Heart left ventricle (tissue), 13 donors: Measurements from ENCODE around the gene TXNRD3.

ENCODE experiments used
- POLR2A ChIP-seq, 2 donors: fragments of 450-650 bp; IDR thresholded peaks; one replicate each; pipeline ENCODE4 v1.6.1; 2017; ENCODE audit warnings: antibody characterized with exemption in 2 of 2, mild to moderate bottlenecking in 2 of 2, moderate library complexity in 2 of 2
- TF ChIP-seq, protein P1 (sequence below), 12 donors: fragments of 200-600 bp; sonication (generic) in 4 of 12; IDR thresholded peaks; one replicate each; pipeline versions ENCODE4 v1.5.0 to v1.8.0; 2018 to 2022; ENCODE audit warnings: antibody characterized with exemption in 12 of 12, mild to moderate bottlenecking in 5 of 12
- donor health status: ischemic (EF 13 %, LVEDD 7.1; RV severe dilation, severe dysfunction).
- donor health status: DM: no; HTN: yes; CAD: no.
- donor health status: DM: no; HTN: no; CAD: no.
- donor health status: ischemic (EF 25% LVEDD 6.9; RV normal size, moderate dysfunction).
- donor health status: ischemic (EF 25% LVEDD 5.7; RV mildly dilated, moderate dysfunction).
- donor health status: ischemic (EF 35%, LVEDD 5.7; RV mildly dilated, moderate dysfunction).
- donor health status: nonischemic (EF 11% LVEDD 7.7; RV severe dilation, severe dysfunction).
- donor health status: DM: yes; HTN: yes; CAD: no.
- donor health status: PGD.
- donor health status: ischemic (EF 29% LVEDD 5.4; RV normal size, mild dysfunction).
- donor health status: nonischemic (EF 23%, LVEDD 6.1; RV moderate dilation, normal function).

DNA sequence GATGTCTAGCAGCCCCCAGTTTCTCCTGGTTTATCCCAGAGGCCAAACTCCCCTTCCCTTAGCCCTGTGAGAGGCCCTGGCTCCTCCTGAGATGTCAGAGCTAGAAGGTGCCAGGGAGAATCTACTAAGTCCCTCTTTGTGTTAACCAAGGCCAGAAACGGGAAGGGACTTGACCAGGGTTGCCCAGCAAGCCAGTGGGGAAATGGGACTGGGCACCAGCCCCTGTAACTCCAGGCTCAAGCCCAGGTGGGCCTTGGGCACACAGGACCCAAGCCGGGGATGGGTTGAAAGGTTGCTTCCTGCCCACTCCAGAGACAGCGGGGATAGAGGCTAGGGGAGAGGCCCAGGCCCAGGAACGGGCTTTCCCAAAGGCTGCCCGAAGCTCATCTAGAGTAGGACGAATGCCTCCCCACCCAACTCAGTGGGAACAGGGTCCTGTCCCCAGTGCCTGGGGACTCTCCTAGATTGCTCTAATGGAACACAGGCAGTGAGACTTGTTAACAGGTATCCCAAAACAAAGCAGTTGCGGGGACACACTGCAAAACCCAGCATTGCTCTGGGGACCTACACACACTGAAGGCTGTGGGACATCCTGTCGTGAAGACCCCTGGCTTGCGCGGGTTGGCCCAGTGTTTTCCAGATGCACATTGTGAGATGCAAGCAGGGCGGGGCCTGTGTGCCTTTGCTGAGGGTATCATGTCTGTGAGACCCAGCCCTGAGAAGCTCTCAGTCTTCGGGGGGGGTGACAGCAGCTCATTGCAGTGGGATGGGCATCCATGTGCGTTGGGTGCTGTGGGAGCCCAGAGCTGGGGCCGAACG, 12.9 kb upstream of the TXNRD3 start:
- TF ChIP-seq, protein P1, sequence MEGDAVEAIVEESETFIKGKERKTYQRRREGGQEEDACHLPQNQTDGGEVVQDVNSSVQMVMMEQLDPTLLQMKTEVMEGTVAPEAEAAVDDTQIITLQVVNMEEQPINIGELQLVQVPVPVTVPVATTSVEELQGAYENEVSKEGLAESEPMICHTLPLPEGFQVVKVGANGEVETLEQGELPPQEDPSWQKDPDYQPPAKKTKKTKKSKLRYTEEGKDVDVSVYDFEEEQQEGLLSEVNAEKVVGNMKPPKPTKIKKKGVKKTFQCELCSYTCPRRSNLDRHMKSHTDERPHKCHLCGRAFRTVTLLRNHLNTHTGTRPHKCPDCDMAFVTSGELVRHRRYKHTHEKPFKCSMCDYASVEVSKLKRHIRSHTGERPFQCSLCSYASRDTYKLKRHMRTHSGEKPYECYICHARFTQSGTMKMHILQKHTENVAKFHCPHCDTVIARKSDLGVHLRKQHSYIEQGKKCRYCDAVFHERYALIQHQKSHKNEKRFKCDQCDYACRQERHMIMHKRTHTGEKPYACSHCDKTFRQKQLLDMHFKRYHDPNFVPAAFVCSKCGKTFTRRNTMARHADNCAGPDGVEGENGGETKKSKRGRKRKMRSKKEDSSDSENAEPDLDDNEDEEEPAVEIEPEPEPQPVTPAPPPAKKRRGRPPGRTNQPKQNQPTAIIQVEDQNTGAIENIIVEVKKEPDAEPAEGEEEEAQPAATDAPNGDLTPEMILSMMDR (IDR thresholded peaks at IDR 0.05) = no peak
- no peak for TF ChIP-seq POLR2A (IDR thresholded peaks at IDR 0.05)
